Colonic mucosa (tissue), 4 donors: ENCODE data around the gene EMD. TPM values are rescaled to one million over a fixed set of nuclear protein-coding genes. Genes with fewer than 3 reads are reported as not detected.
"Not testable (repeated sequence)": the region's sequence is repeated elsewhere in the genome, so short reads cannot be mapped to it uniquely, and the experiment has no call there.

Experiments
- DNase-seq: peaks from one replicate; pipeline ENCODE4 v3.0.0-alpha.2; 2020
- H3K27ac ChIP-seq: fragments of 200-600 bp; one replicate; pipeline ENCODE4 v1.8.0; 2021
- H3K27me3 ChIP-seq: fragments of 200-600 bp; one replicate; pipeline ENCODE4 v1.8.0; 2021
- H3K36me3 ChIP-seq: fragments of 200-600 bp; one replicate; pipeline ENCODE4 v1.8.0; 2021
- H3K4me1 ChIP-seq: fragments of 200-600 bp; one replicate; pipeline ENCODE4 v1.8.0; 2021; ENCODE audit warnings: mild to moderate bottlenecking
- H3K4me3 ChIP-seq: fragments of 200-600 bp; one replicate; pipeline ENCODE4 v1.8.0; 2021
- H3K9ac ChIP-seq, 2 donors: one replicate each; pipeline ENCODE4 v1.7.0; 2013; ENCODE audit warnings: control low read depth in 2 of 2, low read depth in 2 of 2, low read length in 2 of 2
- H3K9me3 ChIP-seq: fragments of 200-600 bp; one replicate; pipeline ENCODE4 v1.8.0; 2021
- intact Hi-C: fragments of 100-400 bp; cut with DNase I; formaldehyde crosslinking; loops from one replicate; pipeline ENCODE4 v1.14.1; 2022
- total RNA-seq, 2 donors: library from RNA; stranded (reverse); fragmentation: NEBNext Ultra II Directional in 1 of 2; extraction: Animal tissue kit (Norgen Biotek cat#: 25700) in 1 of 2; gene quantifications; one replicate each; pipeline ENCODE4 v1.2.1, GENCODE V29; 2021
- TF ChIP-seq, protein P1 (sequence below): fragments of 200-600 bp; IDR thresholded peaks from one replicate; pipeline ENCODE4 v1.8.0; 2022; ENCODE audit warnings: antibody characterized with exemption, mild to moderate bottlenecking
- donor health status: healthy.
- donor health status: DM: no; HTN: no; CAD: no.
- donor health status: DM: no; HTN: no; CAD: no.

EMD gene
- total RNA-seq, 2 donors from 2014 or later: 44.4 to 49.1 TPM

DNA sequence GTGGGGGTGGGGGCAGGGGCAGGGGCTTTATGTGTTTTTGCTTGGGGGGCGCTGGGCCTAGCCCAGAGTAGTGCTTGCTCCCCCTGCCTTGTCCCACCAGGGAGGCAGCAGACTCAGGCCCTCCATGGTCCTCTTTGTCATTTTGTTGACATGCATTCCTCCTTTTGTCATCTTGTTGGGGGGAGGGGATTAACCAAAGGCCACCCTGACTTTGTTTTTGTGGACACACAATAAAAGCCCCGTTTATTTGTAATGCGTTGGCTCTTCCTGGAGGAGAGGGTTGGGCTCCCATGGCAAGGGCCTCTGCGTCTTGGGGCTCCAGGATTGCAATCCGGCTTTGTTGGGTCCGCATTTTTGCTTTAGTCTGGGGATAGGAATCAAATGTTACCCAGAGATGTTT lies 2.2 kb downstream of the EMD start:
- H3K4me1 ChIP-seq: no peaks in the 10 kb centered on the region
- DNase-seq: no peak
- TF ChIP-seq, protein P1, sequence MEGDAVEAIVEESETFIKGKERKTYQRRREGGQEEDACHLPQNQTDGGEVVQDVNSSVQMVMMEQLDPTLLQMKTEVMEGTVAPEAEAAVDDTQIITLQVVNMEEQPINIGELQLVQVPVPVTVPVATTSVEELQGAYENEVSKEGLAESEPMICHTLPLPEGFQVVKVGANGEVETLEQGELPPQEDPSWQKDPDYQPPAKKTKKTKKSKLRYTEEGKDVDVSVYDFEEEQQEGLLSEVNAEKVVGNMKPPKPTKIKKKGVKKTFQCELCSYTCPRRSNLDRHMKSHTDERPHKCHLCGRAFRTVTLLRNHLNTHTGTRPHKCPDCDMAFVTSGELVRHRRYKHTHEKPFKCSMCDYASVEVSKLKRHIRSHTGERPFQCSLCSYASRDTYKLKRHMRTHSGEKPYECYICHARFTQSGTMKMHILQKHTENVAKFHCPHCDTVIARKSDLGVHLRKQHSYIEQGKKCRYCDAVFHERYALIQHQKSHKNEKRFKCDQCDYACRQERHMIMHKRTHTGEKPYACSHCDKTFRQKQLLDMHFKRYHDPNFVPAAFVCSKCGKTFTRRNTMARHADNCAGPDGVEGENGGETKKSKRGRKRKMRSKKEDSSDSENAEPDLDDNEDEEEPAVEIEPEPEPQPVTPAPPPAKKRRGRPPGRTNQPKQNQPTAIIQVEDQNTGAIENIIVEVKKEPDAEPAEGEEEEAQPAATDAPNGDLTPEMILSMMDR: no peak
- H3K27me3 ChIP-seq: no peaks in the 10 kb centered on the region
- intact Hi-C loops: no loop called here
- no peak overlapping the region for H3K4me3 ChIP-seq
- H3K27ac ChIP-seq: no peak overlapping the region
- no peak overlapping the region for H3K9ac ChIP-seq
- H3K36me3 ChIP-seq: no peaks in the 10 kb centered on the region
- no peaks in the 10 kb centered on the region for H3K9me3 ChIP-seq

DNA sequence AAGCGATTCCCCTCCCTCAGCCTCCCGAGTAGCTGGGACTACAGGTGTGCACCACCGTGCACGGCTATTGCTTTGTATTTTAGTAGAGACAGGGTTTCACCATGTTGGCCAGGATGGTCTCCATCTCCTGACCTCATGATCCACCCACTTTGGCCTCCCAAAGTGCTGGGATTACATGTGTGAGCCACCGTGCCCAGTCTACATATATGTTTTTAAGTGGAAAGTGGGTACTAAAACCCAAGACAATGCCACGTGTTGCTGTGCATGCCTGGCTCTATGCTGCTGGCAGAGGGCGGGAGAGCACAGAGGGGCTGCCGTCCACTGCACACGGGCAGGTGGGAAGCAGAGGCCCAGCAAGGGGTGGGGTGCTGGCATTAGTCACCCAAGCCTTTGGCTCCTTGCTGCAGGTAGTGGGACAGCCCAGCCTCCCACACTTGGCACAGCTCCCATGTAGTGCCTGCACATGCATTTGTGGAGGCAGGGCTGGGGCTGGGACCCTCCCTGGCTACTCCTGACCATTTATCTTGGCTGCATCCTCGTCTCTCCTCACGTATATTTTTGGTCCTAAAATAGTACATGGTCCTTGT lies 3.5 kb downstream of the EMD start:
- no peaks in the 10 kb centered on the region for H3K27me3 ChIP-seq
- H3K27ac ChIP-seq: no peak overlapping the region
- intact Hi-C loops: no loop called here
- no peak overlapping the region for H3K4me3 ChIP-seq
- no peaks in the 10 kb centered on the region for H3K36me3 ChIP-seq
- TF ChIP-seq, protein P1: no peak
- H3K9ac ChIP-seq: no peak overlapping the region
- DNase-seq: no peak
- H3K9me3 ChIP-seq: no peaks in the 10 kb centered on the region
- H3K4me1 ChIP-seq: no peaks in the 10 kb centered on the region

DNA sequence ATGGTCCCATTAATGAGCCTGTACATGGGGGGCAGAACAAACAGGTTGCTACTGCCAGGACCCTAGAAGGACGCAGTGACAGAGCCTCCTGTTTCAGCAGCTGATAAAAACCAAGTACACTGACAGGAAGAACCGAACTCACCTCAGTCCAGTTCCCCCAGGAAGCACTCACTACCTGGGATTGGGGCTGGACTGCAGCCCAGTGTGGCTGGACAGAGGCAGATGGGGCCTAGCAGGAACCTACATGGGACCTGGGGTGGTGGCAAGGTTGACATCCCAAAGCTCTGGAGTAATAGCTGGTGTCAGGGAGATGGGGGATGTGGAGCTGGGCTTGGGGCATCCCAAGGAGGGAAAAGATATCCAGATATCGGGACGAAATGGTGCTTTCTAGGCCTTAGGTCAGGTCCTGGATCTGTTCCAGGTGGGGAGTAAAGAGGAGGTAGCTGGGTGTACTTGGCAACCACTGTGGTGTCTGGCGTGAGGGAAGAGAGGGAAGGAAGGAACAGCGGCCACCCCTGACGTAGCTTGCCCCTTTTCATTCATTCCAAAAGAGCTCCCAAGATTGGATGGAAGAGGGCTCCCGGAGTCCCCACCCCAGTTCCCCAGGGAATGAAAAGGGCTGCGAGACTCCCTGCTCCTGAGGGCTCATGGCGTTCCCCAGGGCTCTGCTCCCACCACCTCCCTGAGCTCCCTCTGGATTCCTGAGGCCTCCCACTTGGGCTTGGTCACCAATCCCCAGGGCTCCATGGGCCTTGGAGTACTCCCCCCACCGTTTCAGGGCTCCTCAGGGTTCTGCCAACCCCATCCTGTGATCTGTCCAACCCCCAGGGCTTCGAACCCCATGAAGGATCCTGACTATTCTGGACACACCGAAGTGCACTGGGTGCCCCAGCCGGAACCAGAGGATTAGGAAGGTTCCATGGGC lies 4.5 kb downstream of the EMD start:
- Histone ChIP-seq H3K9ac (no peak overlapping the region), H3K27ac (no peak overlapping the region), H3K36me3 (no peaks in the 10 kb centered on the region), H3K4me3 (no peak overlapping the region), H3K9me3 (no peaks in the 10 kb centered on the region), H3K4me1 (no peaks in the 10 kb centered on the region), H3K27me3 (no peaks in the 10 kb centered on the region)
- intact Hi-C loops: no loop called here
- TF ChIP-seq, protein P1: no peak
- no peak for DNase-seq

DNA sequence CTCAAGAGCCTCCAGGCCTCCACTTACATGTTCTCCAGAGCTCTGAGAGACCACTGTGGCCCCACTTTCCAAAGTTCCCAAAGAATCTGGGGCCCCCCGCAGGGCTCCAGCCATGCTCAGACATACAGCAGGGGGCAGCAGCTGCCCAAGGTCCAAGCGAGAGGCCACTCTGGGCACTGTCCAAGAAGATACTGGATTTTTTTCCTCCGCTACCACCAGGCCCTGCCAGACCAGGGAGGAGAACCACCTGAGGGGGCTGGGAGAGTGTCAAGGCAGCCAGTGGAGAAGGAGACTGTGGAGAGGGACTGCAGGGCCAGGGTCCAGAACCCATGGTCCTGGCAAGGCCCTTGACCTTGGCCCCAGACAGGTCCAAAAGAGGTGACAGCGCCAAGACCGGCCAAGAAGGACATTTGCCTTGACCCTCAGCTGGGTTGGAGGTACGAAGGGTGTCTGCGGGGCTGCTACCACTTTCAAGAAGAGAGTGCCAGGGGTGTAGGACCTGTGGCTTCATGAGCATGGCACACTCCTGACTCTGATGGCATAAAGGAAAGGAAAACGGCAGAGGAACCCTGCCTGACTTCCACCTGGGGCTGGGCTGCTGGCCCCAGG lies 5.3 kb downstream of the EMD start:
- no peak overlapping the region for H3K4me3 ChIP-seq
- TF ChIP-seq, protein P1: no peak
- no peak for DNase-seq
- H3K36me3 ChIP-seq: no peaks in the 10 kb centered on the region
- no peak overlapping the region for H3K9ac ChIP-seq
- no peak overlapping the region for H3K27ac ChIP-seq
- no peaks in the 10 kb centered on the region for H3K27me3 ChIP-seq
- H3K9me3 ChIP-seq: no peaks in the 10 kb centered on the region
- intact Hi-C loops: no loop called here
- H3K4me1 ChIP-seq: no peaks in the 10 kb centered on the region

DNA sequence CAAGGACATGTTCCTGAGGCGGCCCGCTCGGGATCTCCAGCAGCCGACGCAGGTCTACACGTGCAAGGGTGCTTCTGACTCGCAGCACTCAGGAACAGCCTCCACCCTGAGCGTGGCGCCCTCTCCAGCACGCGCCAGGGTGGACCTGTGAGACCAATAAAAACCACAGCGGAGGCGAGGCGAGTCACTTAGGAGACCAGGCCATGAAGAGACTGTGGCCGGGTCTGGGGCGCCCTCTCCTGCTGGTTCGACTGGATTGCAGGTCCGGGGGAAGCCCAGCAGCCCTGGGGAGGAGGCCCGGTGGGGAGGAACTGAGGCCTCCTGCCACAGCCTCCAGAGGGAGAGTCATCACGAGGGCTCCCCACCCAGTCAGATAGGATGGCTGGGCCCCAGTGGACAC lies 9.0 kb downstream of the EMD start:
- H3K36me3 ChIP-seq, H3K9ac ChIP-seq, H3K4me3 ChIP-seq, H3K27ac ChIP-seq, H3K9me3 ChIP-seq, H3K4me1 ChIP-seq, H3K27me3 ChIP-seq, intact Hi-C loops, DNase-seq: not testable (repeated sequence)

DNA sequence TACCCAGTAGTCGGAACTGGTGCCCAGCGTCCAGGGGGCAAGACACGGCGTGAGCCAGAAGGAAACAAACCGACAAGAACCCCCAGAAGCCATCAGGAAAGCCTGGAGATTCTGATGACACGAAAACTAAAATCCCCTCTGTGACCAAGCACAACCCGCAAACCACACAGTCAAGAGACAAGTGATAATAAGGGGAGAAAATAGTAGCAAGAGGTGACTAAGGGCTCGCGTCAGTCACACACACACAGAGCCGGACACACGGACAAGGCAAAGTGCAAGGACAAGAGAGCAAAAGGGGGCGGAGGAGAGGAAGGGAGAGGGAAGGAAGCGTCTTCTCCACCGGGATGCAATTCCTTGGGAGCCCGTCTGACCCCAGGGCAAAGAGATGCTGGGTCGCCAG lies 9.6 kb downstream of the EMD start:
- H3K4me1 ChIP-seq, H3K36me3 ChIP-seq, intact Hi-C loops: not testable (repeated sequence)

DNA sequence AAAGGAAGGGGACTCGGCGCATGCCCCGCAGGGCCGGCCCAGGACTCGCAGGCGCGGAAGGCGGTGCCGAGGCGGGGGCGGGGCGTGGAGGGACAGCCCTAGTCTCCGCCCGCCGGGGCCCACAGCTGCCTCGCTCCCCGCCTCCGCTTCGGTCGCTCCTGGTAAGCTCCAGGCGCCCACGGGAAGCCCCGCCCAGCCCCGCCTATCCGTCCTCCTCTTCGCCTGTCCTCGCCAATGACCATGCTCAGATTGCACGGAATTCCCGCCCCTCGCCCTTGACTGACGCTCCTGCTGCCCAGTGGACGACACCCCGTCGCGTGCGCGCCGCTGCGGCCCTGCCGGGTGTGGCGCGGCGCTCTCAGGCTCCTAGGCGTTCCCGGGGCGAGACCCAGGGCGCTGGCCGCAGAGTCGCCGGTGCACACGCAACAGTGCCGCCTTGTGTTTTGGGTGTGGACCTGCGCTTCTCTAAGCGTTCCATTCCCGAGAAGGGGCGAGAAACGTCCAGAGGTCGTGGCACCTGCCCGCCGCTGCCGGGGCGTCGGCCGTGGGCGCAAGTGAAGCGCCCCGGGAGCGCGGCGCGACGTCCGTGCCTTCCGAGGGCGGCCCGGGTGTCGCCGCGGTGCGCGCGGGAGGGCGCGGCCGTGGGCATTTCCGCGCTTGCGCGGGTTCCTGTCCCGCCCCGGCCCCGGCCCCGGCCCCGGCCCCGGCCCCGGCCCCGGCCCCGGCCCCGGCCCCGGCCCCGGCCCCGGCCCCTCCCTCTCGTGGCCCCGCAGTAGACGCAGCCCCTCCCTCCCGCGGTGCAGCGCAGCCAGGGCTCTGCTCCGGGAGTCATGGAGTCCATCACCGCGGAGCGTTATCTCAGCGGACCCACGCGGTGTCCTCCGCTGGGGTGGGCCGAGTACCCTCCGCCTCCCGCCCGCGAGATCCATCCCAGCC lies 11.0 kb downstream of the EMD start:
- H3K4me3 ChIP-seq, intact Hi-C loops, H3K36me3 ChIP-seq, H3K27ac ChIP-seq, H3K9me3 ChIP-seq, DNase-seq, H3K27me3 ChIP-seq, H3K4me1 ChIP-seq: not testable (repeated sequence)
- peak overlapping the region in 1 of 2 donors; percentile 50 for H3K9ac ChIP-seq

More for the DNA sequence above, 9.6 kb downstream of the EMD start:
- DNase-seq, H3K9ac ChIP-seq, H3K9me3 ChIP-seq, H3K4me3 ChIP-seq, H3K27me3 ChIP-seq, H3K27ac ChIP-seq: not testable (repeated sequence)

DNA sequence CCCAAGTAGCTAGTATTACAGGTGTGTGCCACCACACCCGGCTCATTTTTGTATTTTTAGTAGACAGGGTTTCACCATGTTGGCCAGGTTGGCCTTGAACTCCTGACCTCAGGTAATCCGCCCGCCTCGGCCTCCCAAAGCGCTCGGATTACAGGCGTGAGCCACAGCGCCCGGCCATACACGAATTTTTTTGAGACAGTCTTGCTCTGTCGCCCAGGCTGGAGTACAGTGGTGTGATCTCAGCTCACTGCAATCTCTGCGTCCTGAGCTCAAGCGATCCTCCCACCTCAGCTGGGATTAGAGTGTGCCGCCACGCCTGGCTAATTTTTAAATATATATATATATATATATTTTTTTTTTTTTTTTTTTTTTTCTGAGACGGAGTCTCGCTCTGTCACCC lies 17.3 kb downstream of the EMD start:
- H3K4me1 ChIP-seq, H3K36me3 ChIP-seq, H3K4me3 ChIP-seq, H3K9me3 ChIP-seq, H3K9ac ChIP-seq, DNase-seq, H3K27ac ChIP-seq, H3K27me3 ChIP-seq, intact Hi-C loops: not testable (repeated sequence)
